GM12875 (cell line): ENCODE results near the gene DISC1.
"Not testable (repeated sequence)": the region's sequence is repeated elsewhere in the genome, so short reads cannot be mapped to it uniquely, and the experiment has no call there.

Source experiments
- H3K4me3 ChIP-seq: one replicate; pipeline ENCODE4 v1.5.1; 2011; ENCODE audit warnings: low read depth, low read length, control low read depth
- TF ChIP-seq, protein P1 (sequence below): IDR thresholded peaks from 2 replicates; pipeline ENCODE4 v1.5.1; 2011; ENCODE audit warnings: low read depth, mild to moderate bottlenecking, control low read depth, inconsistent platforms, low read length, moderate library complexity, borderline replicate concordance; ENCODE audit not compliant: insufficient read depth

Gene DISC1

DNA sequence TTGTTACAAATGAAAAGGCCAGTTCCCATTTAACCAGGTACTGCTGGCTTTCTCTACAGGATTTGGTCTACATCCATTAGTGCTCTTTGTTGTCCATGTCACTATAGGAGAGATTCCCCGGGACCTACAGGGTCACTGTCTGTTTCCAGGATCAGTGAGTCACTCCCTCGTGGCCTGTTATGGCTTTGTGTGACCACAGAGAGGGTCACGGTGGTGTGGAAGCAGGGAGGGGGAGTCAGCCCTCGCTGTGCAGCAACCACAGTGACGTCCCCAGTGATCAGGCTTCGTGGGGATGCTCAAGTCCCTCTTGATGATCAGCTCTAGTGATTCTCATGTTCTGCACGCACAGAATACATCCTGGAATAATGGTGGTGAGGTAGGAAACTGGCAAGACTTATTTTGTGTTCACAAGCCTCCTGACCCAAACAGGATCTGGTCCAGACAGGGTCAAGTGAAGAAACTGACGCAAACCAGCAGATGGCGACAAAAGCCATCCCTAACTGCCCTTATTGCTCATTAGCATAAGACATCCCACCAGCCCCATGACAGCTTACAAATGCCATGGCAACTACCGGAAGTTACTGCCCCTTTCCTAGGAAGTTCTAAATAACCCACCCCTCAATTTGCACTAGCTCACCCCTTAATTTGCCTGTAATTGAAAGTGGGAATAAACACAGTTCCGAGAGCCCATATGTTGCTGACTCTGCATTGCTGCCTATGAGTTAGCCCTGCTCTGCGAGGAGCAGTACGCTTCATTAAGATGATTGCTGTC lies 98.5 kb downstream of the DISC1 start:
- TF ChIP-seq, protein P1, sequence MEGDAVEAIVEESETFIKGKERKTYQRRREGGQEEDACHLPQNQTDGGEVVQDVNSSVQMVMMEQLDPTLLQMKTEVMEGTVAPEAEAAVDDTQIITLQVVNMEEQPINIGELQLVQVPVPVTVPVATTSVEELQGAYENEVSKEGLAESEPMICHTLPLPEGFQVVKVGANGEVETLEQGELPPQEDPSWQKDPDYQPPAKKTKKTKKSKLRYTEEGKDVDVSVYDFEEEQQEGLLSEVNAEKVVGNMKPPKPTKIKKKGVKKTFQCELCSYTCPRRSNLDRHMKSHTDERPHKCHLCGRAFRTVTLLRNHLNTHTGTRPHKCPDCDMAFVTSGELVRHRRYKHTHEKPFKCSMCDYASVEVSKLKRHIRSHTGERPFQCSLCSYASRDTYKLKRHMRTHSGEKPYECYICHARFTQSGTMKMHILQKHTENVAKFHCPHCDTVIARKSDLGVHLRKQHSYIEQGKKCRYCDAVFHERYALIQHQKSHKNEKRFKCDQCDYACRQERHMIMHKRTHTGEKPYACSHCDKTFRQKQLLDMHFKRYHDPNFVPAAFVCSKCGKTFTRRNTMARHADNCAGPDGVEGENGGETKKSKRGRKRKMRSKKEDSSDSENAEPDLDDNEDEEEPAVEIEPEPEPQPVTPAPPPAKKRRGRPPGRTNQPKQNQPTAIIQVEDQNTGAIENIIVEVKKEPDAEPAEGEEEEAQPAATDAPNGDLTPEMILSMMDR: peak; percentile 50
- no peak overlapping the region for H3K4me3 ChIP-seq

DNA sequence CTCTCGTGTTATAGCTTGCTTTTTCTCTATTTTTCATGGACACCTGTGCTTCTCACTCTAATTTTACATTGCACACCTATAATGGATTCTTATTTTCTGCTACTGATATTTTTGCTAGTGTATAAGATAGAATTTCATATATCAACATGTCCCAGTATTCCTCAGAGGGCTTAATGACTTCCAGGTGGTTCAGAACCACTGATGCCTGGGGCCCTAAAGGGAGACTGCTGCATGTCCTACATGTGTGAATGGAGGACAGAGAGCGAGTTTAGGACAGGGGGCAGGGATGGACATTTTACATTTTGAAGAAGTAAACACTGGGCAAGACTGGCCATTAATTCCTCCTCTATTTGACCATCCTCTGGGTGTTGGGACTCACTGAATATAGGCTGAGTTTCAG lies 100.6 kb downstream of the DISC1 start:
- no peak overlapping the region for H3K4me3 ChIP-seq
- TF ChIP-seq, protein P1: no peak

DNA sequence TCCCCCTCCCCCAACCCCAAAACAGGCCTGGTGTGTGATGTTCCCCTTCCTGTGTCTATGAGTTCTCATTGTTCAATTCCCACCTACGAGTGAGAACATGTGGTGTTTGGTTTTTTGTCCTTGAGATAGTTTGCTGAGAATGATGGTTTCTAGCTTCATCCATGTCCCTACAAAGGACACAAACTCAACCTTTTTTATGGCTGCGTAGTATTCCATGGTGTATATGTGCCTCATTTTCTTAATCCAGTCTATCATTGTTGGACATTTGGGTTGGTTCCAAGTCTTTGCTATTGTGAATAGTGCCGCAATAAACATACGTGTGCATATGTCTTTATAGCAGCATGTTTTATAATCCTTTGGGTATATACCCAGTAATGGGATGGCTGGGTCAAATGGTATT lies 102.4 kb downstream of the DISC1 start:
- not testable (repeated sequence) for H3K4me3 ChIP-seq

DNA sequence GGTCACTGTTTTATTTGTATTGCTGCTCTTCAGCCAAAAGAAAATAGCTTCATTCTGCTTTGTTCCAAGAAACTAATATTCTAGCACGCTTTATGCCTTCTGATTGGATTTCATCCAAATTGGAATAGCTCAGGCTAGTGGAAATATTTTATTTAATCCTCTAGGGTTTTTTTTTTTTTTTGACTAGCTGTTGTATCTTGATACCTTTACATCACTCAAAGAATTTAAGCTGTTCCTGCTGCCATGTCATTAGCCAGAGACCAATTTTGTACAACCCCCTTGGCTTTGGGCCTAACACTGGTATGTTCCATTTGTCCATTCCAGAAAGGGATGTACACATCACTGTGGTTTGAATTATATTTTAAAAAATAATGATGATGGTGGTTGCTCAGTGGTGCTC lies 103.0 kb downstream of the DISC1 start:
- TF ChIP-seq, protein P1: no peak
- H3K4me3 ChIP-seq: no peak overlapping the region

DNA sequence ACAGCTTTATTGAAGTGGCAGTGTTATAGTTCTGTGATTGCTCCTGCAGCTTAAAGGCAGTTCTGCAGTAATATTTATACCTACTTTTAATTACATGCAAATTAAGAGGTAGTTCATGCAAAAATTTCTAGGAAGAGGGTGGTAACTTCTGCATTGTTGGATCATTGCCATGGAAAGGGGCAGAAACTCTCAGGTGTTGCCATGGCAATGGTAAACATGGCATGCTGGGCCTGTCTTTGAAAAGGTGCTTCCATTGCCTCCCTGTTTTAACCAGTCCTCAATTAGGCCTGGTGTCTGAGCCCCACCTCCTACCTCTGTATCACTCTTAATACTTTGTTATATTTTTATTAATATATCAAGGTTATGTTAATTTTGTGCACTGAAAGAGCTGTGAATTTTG lies 104.7 kb downstream of the DISC1 start:
- no peak overlapping the region for H3K4me3 ChIP-seq
- TF ChIP-seq, protein P1: no peak

DNA sequence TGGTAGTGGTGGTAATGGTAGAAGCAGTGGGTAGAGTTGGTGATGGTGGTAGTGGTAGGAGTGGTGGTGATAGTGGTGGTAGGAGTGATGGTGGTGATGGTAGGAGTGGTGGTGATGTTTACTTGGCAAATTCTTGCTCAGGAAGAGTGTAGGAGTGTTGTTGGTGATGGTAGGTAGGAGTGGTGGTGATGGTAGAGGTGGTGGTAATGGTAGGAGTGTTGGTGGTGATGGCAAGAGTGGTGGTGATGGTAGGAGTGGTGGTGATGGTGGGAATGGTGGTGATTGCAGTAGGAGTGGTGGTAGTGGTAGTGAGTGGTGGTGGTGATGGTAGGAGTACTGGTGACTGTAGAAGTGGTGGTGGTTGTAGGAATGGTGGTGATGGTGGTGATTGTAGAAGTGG lies 106.5 kb downstream of the DISC1 start:
- H3K4me3 ChIP-seq: no peak overlapping the region
- TF ChIP-seq, protein P1: no peak

DNA sequence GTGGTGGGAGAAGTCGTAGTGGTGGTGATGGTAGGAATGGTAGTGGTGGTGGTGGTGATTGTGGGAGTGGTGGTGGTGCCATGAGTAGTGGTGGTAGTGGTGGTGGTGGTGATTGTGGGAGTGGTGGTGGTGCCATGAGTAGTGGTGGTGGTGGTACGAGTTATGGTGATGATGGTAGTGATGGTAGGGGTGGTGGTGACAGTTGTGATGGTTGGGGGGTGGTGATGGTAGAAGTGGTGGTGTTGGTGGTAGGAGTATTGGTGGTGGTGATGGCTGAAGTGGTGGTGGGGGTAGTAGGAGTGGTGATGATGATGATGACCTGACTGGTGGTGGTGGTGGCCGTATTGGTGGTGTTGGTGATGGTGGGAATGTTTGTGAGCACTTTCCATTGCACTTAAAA lies 107.1 kb downstream of the DISC1 start:
- TF ChIP-seq, protein P1: no peak
- H3K4me3 ChIP-seq: no peak overlapping the region
